Measurements from ENCODE around the gene NTRK3.

DNA sequence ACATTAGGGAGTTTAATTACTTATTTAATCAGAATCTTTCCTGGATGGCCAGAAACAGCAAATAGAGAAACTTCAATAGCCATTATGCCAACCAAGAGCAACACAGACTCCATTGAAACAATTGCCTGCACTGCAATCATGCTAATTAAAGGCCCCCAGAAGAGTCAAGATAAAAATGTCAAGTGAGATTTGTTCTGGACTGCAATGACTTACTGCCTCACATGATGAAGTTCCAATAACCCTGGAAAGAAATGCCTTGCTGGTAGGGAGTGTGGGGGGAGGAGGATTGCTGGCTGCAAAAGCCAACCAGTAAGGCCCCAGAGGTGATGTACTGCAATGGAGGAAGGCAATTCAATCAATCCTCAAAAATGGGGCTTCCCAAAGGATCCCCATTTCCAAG, 257.9 kb downstream of the NTRK3 start:
- no peak for TF ChIP-seq POLR2AphosphoS5 (IDR thresholded peaks at IDR 0.05; ENCODE audit: insufficient read depth, low read depth, low read length)
- TF ChIP-seq, protein P1, sequence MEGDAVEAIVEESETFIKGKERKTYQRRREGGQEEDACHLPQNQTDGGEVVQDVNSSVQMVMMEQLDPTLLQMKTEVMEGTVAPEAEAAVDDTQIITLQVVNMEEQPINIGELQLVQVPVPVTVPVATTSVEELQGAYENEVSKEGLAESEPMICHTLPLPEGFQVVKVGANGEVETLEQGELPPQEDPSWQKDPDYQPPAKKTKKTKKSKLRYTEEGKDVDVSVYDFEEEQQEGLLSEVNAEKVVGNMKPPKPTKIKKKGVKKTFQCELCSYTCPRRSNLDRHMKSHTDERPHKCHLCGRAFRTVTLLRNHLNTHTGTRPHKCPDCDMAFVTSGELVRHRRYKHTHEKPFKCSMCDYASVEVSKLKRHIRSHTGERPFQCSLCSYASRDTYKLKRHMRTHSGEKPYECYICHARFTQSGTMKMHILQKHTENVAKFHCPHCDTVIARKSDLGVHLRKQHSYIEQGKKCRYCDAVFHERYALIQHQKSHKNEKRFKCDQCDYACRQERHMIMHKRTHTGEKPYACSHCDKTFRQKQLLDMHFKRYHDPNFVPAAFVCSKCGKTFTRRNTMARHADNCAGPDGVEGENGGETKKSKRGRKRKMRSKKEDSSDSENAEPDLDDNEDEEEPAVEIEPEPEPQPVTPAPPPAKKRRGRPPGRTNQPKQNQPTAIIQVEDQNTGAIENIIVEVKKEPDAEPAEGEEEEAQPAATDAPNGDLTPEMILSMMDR (IDR thresholded peaks at IDR 0.05; ENCODE audit: extremely low read depth in 1 of 2, insufficient read depth in 1 of 2, low read depth in 1 of 2, low read length in 2 of 2): no peak
- no peak for TF ChIP-seq POLR2A (IDR thresholded peaks at IDR 0.05; ENCODE audit: low read depth, low read length)

Data from endothelial cell of umbilical vein (primary cell).